IPS-NIHi7 (cell line): ENCODE results near the gene AEBP1.

ENCODE experiments used
- DNase-seq: peaks from one replicate; pipeline ENCODE4 v3.0.0; 2012; ENCODE audit warnings: mixed read lengths; ENCODE audit errors: extremely low spot score

AEBP1 gene

GRCh38 chr7:44155191-44156185 is 51.3 kb downstream of the AEBP1 start:
- no peak for DNase-seq

GRCh38 chr7:44156453-44157010 is 52.4 kb downstream of the AEBP1 start:
- DNase-seq = no peak

- DNase-seq = peak; percentile 44
Measured at GRCh38 chr7:44157116-44158080, 53.3 kb downstream of the AEBP1 start.

GRCh38 chr7:44158096-44158872 is 54.1 kb downstream of the AEBP1 start:
- DNase-seq = no peak

GRCh38 chr7:44158873-44159631 is 54.9 kb downstream of the AEBP1 start:
- DNase-seq = no peak

DNA sequence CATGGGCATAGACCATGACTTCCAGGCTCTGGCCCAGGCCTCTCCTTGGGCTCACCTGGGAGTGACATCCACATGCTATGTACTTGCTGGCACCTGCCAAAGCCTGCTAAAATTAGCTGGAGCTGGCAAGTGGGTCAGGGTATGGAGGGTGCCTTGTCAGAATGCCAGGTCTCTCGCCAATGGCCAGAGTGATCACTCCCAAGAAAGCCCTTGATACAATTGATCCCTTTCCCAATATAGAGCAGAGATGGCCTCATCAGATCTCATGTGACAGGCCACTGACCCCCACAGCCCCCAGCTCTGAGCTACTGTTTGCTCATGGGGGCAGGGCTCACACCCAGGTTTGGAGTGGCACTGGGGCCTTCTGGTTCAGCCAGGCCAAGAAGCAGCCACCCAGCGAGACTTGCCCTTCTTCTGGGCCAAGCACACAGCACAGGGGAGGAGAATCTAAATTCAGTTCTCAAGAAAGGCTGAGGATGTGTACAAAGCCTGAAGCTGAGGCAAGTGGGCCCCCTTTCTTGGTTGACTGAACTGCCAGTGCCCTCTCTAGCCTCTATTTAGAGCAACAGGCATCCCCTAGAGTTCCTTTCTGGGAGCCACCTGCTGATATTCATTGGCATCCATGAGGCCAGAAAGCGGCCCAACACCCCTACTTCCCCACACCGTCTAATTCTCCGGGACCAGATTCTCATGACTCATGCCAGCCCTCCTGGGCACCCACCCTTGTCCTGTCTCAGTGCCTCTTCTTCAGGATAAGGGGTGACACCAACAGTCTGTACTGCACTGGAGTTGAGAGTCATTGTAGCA is 55.9 kb downstream of the AEBP1 start:
- DNase-seq = no peak

DNA sequence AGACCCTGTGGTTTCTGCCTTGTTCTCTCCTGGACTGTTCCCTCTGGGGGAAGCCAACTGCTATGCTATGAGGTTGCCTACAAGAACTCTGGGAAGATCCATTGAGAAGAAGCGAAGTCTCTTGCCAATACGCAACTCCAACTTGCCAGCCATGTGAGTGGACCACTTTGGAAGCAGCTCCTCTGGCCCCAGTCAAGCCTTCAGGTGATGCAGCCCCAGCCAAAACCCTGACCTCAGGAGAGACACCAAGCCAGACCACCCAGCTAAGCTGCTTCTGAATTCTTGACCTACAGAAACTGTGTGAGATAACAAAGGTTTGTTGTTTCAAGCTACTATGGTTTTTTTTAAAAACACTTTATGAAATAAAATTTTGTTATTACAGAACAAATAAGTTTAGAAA is 57.2 kb downstream of the AEBP1 start:
- DNase-seq = no peak

- DNase-seq = no peak
Measured at GRCh38 chr7:44162179-44162578, 58.0 kb downstream of the AEBP1 start.

DNA sequence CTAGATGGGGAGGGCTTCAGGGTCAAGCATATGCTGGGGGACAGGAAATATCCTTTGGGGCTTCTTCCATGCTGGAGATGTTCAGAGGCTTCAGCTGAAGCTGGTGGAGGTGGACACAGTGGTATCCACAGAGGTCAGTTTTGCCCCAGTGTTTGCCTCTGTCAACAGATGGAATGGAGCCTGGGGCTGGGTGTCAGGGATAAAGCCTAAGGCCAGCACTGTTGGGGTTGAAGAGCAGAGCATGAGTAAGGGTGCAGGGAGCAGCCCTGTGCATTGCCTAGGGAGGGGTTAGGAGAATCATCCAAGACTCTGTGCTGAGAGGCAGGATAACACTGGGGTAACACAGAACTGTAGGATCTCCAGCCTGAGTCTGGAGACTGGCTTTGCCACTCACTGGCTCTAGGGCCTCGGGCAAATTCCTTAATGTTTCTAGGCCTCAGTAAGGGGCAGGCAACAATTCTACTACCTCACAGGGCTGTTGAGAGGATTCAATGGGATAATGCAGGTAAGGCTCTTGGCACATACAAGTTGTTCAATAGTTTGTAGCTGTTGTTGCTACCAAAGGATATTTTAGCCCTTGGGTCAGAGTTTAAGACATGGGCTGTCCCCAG is 58.7 kb downstream of the AEBP1 start:
- no peak for DNase-seq

- DNase-seq = no peak
Measured at GRCh38 chr7:44163591-44163990, 59.4 kb downstream of the AEBP1 start.
